Brain microvascular endothelial cell (primary cell): ENCODE data around the gene EIF4EBP2.

Source experiments
- DNase-seq: peaks from one replicate; pipeline ENCODE4 v3.0.0-alpha.2; 2020
- H3K27ac ChIP-seq: fragments of 250-450 bp; sonication (Bioruptor Pico); 2 replicates; pipeline ENCODE4 v1.5.1; 2020; ENCODE audit warnings: mild to moderate bottlenecking, moderate library complexity
- H3K27me3 ChIP-seq: fragments of 250-450 bp; sonication (Bioruptor Pico); replicated peaks from 2 replicates; pipeline ENCODE4 v1.5.1; 2020; ENCODE audit warnings: mild to moderate bottlenecking
- H3K36me3 ChIP-seq: fragments of 250-450 bp; sonication (Bioruptor Pico); replicated peaks from 2 replicates; pipeline ENCODE4 v1.5.1; 2020; ENCODE audit warnings: mild to moderate bottlenecking
- H3K4me3 ChIP-seq: 2 replicates; pipeline ENCODE4 v1.5.1; 2011; ENCODE audit warnings: low read depth, mild to moderate bottlenecking, control low read depth, low read length, moderate library complexity
- in situ Hi-C: cut with HindIII; loops from 2 replicates; pipeline ENCODE4 v1.10.0; 2017; ENCODE audit warnings: low sequenced_read_pairs, low pct_ligation_motif_present
- TF ChIP-seq, protein P1 (sequence below): IDR thresholded peaks from 2 replicates; pipeline ENCODE4 v1.5.1; 2011; ENCODE audit warnings: low read depth, mild to moderate bottlenecking, moderate library complexity, low read length, control low read depth, inconsistent platforms; ENCODE audit errors: missing control alignments

The EIF4EBP2 gene

DNA sequence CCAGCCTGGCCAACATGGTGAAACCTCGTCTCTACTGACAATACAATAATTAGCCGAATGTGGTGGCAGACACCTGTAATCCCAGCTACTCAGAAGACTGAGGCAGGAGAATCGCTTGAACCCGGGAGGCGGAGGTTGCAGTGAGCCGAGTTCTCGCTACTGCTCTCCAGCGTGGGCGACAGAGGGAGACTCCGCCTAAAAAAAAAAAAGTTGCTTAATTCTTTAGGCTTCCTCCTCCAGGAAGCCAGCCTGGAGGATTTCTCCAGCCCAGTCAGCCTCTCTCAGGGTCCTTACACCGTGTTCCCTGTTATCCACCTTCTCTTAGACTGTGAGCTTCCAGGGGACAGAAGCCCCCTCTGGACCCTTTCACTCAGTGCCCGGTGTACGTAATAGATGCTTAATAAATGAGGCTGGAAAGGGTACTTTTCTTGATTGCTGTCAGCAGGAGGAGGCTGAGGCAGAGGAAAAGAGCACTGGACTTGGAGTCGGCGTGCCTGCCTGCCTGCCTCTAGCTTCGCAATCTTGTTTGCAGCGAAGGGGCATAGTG, 53.9 kb downstream of the EIF4EBP2 start:
- no peak overlapping the region for H3K27ac ChIP-seq
- in situ Hi-C loops, result no loop called here
- H3K36me3 ChIP-seq, result no peaks in the 10 kb centered on the region
- DNase-seq, result no peak
- no peak overlapping the region for H3K4me3 ChIP-seq
- no peaks in the 10 kb centered on the region for H3K27me3 ChIP-seq
- TF ChIP-seq, protein P1, sequence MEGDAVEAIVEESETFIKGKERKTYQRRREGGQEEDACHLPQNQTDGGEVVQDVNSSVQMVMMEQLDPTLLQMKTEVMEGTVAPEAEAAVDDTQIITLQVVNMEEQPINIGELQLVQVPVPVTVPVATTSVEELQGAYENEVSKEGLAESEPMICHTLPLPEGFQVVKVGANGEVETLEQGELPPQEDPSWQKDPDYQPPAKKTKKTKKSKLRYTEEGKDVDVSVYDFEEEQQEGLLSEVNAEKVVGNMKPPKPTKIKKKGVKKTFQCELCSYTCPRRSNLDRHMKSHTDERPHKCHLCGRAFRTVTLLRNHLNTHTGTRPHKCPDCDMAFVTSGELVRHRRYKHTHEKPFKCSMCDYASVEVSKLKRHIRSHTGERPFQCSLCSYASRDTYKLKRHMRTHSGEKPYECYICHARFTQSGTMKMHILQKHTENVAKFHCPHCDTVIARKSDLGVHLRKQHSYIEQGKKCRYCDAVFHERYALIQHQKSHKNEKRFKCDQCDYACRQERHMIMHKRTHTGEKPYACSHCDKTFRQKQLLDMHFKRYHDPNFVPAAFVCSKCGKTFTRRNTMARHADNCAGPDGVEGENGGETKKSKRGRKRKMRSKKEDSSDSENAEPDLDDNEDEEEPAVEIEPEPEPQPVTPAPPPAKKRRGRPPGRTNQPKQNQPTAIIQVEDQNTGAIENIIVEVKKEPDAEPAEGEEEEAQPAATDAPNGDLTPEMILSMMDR, result no peak

DNA sequence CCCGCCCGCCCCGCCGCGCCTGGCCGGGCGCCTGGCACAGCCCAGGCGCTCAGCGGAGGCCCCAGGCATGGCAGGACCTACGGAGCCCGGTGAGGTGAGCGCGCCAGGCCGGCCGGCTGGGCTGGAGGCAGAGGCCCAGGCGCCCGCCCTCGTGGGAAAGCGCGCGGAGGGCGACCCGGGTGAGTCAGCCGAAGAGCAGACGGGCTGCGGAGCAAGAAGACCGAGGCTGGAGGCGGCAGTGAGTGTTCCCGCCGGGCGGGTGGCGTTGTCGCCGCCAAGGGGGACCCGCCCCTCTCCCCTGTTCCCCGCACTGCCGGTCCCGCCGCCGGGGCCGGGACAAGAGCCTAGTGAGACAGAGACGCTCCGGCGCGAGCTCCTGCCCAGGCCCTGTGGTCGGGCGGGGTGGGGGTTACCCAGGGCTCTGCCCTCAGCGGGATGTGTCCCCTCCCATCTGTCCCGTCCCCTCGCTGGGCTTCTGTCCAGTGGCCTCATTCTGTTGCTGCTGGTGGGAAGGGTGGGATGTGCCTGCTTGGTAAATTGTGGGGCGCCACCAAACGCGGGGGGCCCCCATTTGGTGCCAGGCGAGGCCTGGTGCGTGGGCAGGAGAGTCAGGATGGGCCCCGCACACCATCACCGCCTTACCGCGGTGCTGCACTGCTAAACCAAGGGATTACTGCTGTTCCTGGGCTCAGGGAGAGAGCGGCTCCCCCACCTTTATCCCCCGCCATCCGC, 54.5 kb downstream of the EIF4EBP2 start:
- H3K36me3 ChIP-seq, result no peaks in the 10 kb centered on the region
- in situ Hi-C loops, result no loop called here
- TF ChIP-seq, protein P1, result no peak
- no peak overlapping the region for H3K27ac ChIP-seq
- peak overlapping the region; percentile 35 for H3K4me3 ChIP-seq
- H3K27me3 ChIP-seq, result no peaks in the 10 kb centered on the region
- DNase-seq, result peak; percentile 71

DNA sequence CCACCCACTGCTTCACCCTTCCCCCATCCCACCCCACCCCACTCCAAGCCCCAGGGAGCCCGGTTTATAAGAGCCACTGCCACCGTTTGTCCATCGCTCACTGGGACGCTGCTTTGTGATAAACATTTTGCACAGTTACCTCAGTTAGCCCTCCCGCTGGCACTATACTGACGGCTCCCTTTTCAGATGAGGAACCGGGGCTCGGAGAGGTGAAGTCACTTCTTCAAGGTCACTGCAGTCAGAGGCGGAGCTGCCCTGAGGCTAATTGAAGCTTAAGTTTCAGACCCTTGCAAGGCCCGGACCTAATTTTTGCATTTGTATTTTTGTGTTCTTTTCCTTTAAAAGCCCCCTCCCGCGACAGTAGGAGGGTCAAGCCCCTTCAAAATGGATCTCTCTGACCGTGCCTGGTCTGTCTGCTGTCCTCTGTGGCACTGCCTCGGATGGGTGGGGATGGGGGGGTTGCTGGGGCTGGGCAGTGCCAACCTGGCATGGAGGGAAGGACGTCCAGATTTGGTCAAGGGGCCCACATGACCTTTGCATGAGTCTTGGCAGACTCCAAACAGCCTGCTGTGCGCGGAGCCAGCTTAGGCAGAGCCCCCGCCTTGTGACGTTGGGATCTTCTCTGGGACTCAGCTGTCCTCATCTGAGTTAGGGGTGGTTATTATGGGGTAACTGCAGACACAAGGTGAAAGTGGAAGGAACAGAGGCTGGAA, 55.3 kb downstream of the EIF4EBP2 start:
- Histone ChIP-seq H3K4me3 (no peak overlapping the region), H3K27me3 (no peaks in the 10 kb centered on the region), H3K27ac (no peak overlapping the region), H3K36me3 (no peaks in the 10 kb centered on the region)
- no peak for DNase-seq
- TF ChIP-seq, protein P1, result no peak
- in situ Hi-C loops, result no loop called here

DNA sequence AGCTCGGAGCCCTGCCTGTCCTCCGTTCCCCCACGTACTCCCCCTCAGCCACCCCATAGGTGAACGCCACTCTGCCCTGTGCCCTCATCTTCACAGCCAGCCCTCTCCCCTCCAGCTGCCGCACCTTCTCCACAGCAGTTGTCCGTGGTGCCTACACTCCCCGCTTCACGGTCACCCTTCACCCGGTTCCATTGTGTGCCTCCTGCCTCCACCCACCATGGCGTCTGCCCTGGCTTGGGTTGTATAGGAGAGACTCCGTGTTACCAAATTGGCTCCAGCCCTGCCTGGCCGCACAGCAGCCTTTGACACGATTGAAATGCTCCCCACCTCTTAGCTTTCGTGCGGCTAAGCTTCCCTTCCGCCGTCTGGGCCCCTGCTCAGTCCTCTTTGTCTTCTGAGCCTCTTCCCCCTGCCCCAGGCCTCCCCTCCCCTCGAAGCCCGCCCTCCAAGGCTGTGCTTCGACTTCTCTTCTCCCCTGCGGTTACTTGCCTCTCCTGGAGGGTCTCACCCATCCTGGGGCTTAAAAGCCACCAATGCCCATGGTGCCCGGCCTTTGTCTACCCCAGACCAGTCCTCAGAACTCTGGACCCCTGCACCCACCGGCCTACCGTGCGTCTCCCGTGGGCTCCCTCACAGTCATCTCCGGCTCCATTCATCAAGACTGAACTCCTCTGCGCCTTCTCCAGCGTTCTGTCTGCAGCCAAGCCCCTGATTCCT, 56.0 kb downstream of the EIF4EBP2 start:
- in situ Hi-C loops, result no loop called here
- TF ChIP-seq, protein P1, result no peak
- no peak for DNase-seq
- H3K36me3 ChIP-seq, result no peaks in the 10 kb centered on the region
- H3K4me3 ChIP-seq, result no peak overlapping the region
- no peak overlapping the region for H3K27ac ChIP-seq
- no peaks in the 10 kb centered on the region for H3K27me3 ChIP-seq

DNA sequence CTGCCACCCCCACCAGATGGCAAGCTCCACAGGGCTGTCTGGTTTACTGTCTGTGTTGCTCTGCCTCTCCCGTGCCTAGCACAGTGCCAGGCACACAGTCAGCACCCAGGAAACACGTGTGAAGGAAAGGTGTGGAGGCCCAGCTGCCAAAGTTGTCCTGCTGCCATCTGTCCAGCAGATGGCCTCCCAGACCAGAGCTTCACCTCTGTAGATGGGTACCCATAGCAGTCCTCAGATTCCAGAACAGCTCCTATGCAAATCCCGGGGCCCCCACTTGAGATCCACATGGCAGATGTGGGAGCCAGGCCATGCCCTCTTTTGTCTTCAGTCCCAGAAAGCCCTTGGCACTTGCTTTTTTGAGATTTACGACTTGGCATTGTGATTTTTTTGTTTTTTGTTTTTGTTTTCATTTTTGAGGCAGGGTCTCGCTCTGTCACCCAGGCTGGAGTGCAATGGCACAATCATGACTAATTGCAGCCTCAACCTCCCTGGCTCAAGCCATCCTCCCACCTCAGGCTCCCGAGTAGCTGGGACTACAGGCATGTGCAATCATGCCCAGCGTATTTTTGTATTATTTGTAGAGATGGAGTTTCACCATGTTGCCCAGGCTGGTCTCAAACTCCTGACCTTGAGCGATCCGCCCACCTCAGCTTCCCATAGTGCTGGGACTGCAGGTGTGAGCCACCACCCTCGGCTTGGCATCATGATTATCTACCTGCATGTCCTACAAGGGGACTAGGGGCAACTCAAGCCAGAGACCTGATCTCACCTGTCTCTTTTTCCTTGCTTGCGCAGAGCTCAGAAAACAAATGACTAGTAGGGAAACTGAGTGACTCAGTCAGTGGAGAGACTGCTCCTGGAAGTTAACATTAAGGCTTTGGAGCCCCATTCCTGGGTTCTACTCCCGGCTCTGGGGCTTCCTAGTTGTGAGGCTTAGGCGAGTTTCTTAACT, 57.7 kb downstream of the EIF4EBP2 start:
- TF ChIP-seq, protein P1, result peak; percentile 95
- peak; percentile 56 for DNase-seq
- H3K27me3 ChIP-seq, result peaks cover 1% of the 10 kb centered on the region
- no peak overlapping the region for H3K27ac ChIP-seq
- in situ Hi-C loops, result no loop called here
- H3K4me3 ChIP-seq, result no peak overlapping the region
- H3K36me3 ChIP-seq, result no peaks in the 10 kb centered on the region
